ENCODE results near the gene GIMAP7.

- no peak for TF ChIP-seq REST (IDR thresholded peaks at IDR 0.05; ENCODE audit: insufficient read depth in 1 of 2, low read depth in 2 of 2, low read length in 2 of 2)
- no peak for TF ChIP-seq POLR2AphosphoS5 (IDR thresholded peaks at IDR 0.05; ENCODE audit: low read depth, low read length)
- no peak for TF ChIP-seq TAF1 (IDR thresholded peaks at IDR 0.05; ENCODE audit: borderline replicate concordance, insufficient read depth, low read length)
Observed at GRCh38 chr7:150565239-150565638, 50.6 kb downstream of the GIMAP7 start.

All from PFSK-1 (cell line).